ENCODE data around the gene MYLIP. TPM values are rescaled to one million over a fixed set of nuclear protein-coding genes. Genes with fewer than 3 reads are reported as not detected.

The MYLIP gene
- total RNA-seq, 4 donors from 2014 or later = 32.0 to 54.6 (median 41.9) TPM

GRCh38 chr6:16150098-16150497 lies 21.2 kb downstream of the MYLIP start:
- no peak for TF ChIP-seq CTCF (IDR thresholded peaks at IDR 0.05; ENCODE audit: low read depth)

- TF ChIP-seq CTCF (IDR thresholded peaks at IDR 0.05; ENCODE audit: low read depth) = no peak
Measured at GRCh38 chr6:16153211-16153820, 24.4 kb downstream of the MYLIP start.

GRCh38 chr6:16154904-16155303 lies 26.0 kb downstream of the MYLIP start:
- TF ChIP-seq CTCF (IDR thresholded peaks at IDR 0.05; ENCODE audit: low read depth) = no peak

GRCh38 chr6:16157492-16157891 lies 28.6 kb downstream of the MYLIP start:
- no peak for TF ChIP-seq CTCF (IDR thresholded peaks at IDR 0.05; ENCODE audit: low read depth)

- no peak for TF ChIP-seq CTCF (IDR thresholded peaks at IDR 0.05; ENCODE audit: low read depth)
Measured at GRCh38 chr6:16157909-16158308, 29.0 kb downstream of the MYLIP start.

- TF ChIP-seq CTCF (IDR thresholded peaks at IDR 0.05; ENCODE audit: low read depth) = no peak
Measured at GRCh38 chr6:16158943-16159557, 30.2 kb downstream of the MYLIP start.

GRCh38 chr6:16160794-16161193 lies 31.9 kb downstream of the MYLIP start:
- TF ChIP-seq CTCF (IDR thresholded peaks at IDR 0.05; ENCODE audit: low read depth) = no peak

Measured in subcutaneous adipose tissue (tissue), 4 donors.